Sciatic nerve (tissue), 2 donors: Measurements from ENCODE around the gene PCDHA2. TPM values are rescaled to one million over a fixed set of nuclear protein-coding genes. Genes with fewer than 3 reads are reported as not detected.
"Not testable (repeated sequence)": the region's sequence is repeated elsewhere in the genome, so short reads cannot be mapped to it uniquely, and the experiment has no call there.

Experiments
- ATAC-seq: fragments of 200-7000 bp; cut with Tn5 transposase; one replicate; pipeline ENCODE4 v1.9.1; 2020; ENCODE audit warnings: mild to moderate bottlenecking, moderate library complexity
- DNase-seq: peaks from one replicate; pipeline ENCODE4 v3.0.0-alpha.2; 2020; ENCODE audit warnings: low spot score
- intact Hi-C: fragments of 100-400 bp; cut with DNase I; formaldehyde crosslinking; loops from one replicate; pipeline ENCODE4 v1.14.2; 2022
- total RNA-seq: library from RNA; stranded (reverse); fragmentation: NEBNext Ultra II Directional; extraction: Animal tissue kit (Norgen Biotek cat#: 25700); gene quantifications from one replicate; pipeline ENCODE4 v1.2.1, GENCODE V29; 2021
- donor health status: DM: no; HTN: no; CAD: no.
- donor health status: DM: no; HTN: no; CAD: no.

Gene PCDHA2
- total RNA-seq, 1 donor from 2014 or later, result 0.13 TPM

- intact Hi-C loops, ATAC-seq, DNase-seq: not testable (repeated sequence)
Measured at GRCh38 chr5:140808241-140808888, 13.7 kb downstream of the PCDHA2 start.

GRCh38 chr5:140808889-140809291 lies 14.2 kb downstream of the PCDHA2 start:
- no peak for DNase-seq
- ATAC-seq, result no peak
- intact Hi-C loops, result no loop called here

GRCh38 chr5:140821375-140822280 lies 27.0 kb downstream of the PCDHA2 start, which contains the start of gene PCDHA5:
Gene PCDHA5 (plus strand): TSS chr5:140821613.
- intact Hi-C loops, result no loop called here
- DNase-seq (no peak), ATAC-seq (no peak)

- ATAC-seq (no peak), DNase-seq (no peak)
- intact Hi-C loops, result no loop called here
Measured at GRCh38 chr5:140822281-140822629, 27.6 kb downstream of the PCDHA2 start.

- DNase-seq, ATAC-seq, intact Hi-C loops: not testable (repeated sequence)
Measured at GRCh38 chr5:140822969-140823368, 28.3 kb downstream of the PCDHA2 start.

GRCh38 chr5:140823475-140823874 lies 28.8 kb downstream of the PCDHA2 start:
- DNase-seq (no peak), ATAC-seq (no peak)
- intact Hi-C loops, result no loop called here

- intact Hi-C loops, result no loop called here
- no peak for ATAC-seq
- DNase-seq, result no peak
Measured at GRCh38 chr5:140827704-140828361, 33.2 kb downstream of the PCDHA2 start, which contains the start of gene PCDHA6. Gene PCDHA6 (plus strand): TSS chr5:140827960. CDS start chr5:140828092, 132 bp downstream.

- DNase-seq (no peak), ATAC-seq (no peak)
- intact Hi-C loops, result no loop called here
Measured at GRCh38 chr5:140828362-140828737, 33.7 kb downstream of the PCDHA2 start.

GRCh38 chr5:140829511-140830501 lies 35.2 kb downstream of the PCDHA2 start:
- ATAC-seq, DNase-seq, intact Hi-C loops: not testable (repeated sequence)

- ATAC-seq, result no peak
- intact Hi-C loops, result no loop called here
- no peak for DNase-seq
Measured at GRCh38 chr5:140833993-140834392, 39.3 kb downstream of the PCDHA2 start, which contains the start of gene PCDHA7. Gene PCDHA7 (plus strand): TSS chr5:140834269. CDS start chr5:140834384, 115 bp downstream.

- intact Hi-C loops, DNase-seq, ATAC-seq: not testable (repeated sequence)
Measured at GRCh38 chr5:140834439-140835008, 39.9 kb downstream of the PCDHA2 start.

- intact Hi-C loops, result no loop called here
- ATAC-seq (no peak), DNase-seq (no peak)
Measured at GRCh38 chr5:140835622-140836510, 41.2 kb downstream of the PCDHA2 start.

- no peak for DNase-seq
- ATAC-seq, result no peak
- intact Hi-C loops, result no loop called here
Measured at GRCh38 chr5:140840978-140841962, 46.6 kb downstream of the PCDHA2 start, which contains the start of gene PCDHA8. Gene PCDHA8 (plus strand): TSS chr5:140841187. CDS start chr5:140841322, 135 bp downstream.

GRCh38 chr5:140842798-140843733 lies 48.4 kb downstream of the PCDHA2 start:
- ATAC-seq (no peak), DNase-seq (no peak)
- intact Hi-C loops, result no loop called here
